ENCODE data around the gene KCNJ15.

KCNJ15 gene

DNA sequence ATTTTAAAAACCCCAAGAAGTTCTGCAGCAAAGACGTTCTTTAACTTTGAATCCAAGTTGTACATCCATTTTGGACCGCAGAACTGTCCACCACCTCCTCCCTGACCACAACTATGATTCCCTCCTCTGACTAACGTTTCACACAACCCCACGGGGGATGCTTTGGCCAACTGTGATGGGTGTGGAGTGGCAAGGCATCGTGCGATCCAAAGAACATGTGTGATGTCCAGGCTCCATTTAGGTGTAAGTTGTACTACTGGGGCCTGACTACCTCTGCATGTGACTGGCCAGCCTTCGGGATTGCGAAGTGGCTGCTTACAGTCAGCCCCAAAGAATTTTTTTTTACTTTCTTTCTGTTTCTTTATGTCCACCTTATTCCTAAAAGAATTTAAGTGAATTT, 6.7 kb downstream of the KCNJ15 start:
- DNase-seq (ENCODE audit: low spot score): no peak
- no peak for TF ChIP-seq CTCF (IDR thresholded peaks at IDR 0.05; ENCODE audit: extremely low read depth, missing control alignments)

- TF ChIP-seq CTCF (IDR thresholded peaks at IDR 0.05; ENCODE audit: extremely low read depth, missing control alignments): no peak
- no peak for DNase-seq (ENCODE audit: low spot score)
These were observed 7.8 kb downstream of the KCNJ15 start for GRCh38 chr21:38264571-38264970.

DNA sequence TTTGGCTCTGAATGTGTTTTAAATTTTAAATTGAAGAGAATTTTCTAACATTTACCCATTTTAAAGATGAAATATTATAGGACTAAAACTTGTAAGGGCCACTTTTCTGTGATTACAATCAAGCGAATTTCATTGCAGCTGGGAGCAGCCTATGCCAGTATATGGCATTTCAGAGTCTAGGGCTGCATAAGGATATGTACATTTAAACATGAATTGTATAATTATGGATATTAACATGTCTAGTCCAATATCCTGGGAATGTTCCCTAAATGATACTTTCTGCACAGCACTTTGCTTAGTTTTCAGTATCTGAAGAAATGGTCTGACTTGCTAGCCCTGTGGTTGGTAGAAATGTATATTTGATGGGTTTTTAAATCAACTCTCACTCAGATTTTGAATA, 8.4 kb downstream of the KCNJ15 start:
- DNase-seq (ENCODE audit: low spot score): no peak
- no peak for TF ChIP-seq CTCF (IDR thresholded peaks at IDR 0.05; ENCODE audit: extremely low read depth, missing control alignments)

DNA sequence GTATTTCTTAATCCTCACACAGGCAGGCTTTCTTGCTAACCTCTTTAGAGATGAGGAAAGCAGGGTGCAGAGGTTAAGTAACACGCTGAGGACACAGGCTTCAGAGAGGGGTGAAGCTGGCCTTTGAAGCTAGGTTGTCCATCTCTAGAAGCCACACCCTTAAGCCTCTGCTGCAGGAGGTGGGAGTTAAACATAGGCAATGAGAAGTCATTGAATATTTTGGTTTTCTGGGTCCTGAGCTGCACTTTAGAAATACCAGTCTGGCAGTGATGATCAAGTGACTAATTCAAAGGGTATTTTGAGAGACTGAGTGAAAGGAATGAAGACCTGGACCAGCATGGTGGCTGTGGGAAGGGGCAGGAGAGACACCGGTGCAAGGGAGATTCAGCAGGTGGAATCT, 9.9 kb downstream of the KCNJ15 start:
- no peak for TF ChIP-seq CTCF (IDR thresholded peaks at IDR 0.05; ENCODE audit: extremely low read depth, missing control alignments)
- no peak for DNase-seq (ENCODE audit: low spot score)

- no peak for DNase-seq (ENCODE audit: low spot score)
These were observed 10.5 kb downstream of the KCNJ15 start for GRCh38 chr21:38267136-38267755.

DNA sequence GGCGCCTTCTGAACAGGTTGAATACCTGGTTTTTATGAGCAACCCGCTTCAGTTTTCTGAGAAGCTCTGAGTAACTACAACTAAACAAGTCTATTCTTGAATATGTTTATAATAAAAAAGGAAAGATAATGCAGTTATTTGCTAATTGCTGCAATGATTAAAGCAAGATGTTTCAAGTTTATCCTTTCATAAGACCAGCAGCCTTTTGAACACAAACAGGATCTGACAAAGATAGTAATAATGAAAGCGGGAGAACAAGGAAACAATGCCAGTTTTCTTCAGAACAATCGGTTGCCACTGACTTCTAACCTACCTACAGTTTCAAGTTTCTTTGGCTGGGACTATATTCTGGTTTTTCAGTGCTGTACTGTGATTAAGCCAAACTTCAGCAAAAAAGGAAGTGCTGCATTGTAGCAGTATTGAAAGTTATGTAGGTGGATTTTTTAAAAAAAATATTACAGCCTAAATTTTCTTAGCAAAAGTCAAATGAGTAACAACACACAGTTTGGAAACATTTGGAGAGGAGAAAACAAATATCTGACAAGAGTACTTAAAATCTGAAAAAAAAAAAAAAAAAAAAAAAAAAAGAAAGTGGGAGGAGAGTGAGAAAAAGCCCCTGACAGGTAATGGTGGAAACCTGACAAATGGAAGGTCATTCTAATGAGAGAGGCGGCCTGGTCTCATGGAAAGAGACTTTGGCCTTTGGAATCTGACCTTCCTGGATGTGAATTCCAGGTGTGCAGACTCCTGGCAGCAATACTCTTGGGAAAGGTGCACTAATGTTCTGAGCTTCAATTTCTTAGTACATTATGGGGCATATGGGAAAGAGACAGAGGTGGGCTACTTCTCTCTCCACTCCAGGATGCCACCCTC, 11.4 kb downstream of the KCNJ15 start:
- DNase-seq (ENCODE audit: low spot score): peak; percentile 12
- TF ChIP-seq CTCF (IDR thresholded peaks at IDR 0.05; ENCODE audit: extremely low read depth, missing control alignments): no peak

More at GRCh38 chr21:38267136-38267755, 10.5 kb downstream of the KCNJ15 start:
- TF ChIP-seq CTCF (IDR thresholded peaks at IDR 0.05; ENCODE audit: extremely low read depth, missing control alignments): no peak

- DNase-seq (ENCODE audit: low spot score): peak; percentile 21
These were observed 12.2 kb downstream of the KCNJ15 start for GRCh38 chr21:38268864-38269575.

More at GRCh38 chr21:38268864-38269575, 12.2 kb downstream of the KCNJ15 start:
- no peak for TF ChIP-seq CTCF (IDR thresholded peaks at IDR 0.05; ENCODE audit: extremely low read depth, missing control alignments)

Data from GM20000 (cell line).